ENCODE data around the gene RASGEF1C.
A peak's percentile ranks its signal among the peaks of the same experiment; 100 is the strongest.

The RASGEF1C gene

DNA sequence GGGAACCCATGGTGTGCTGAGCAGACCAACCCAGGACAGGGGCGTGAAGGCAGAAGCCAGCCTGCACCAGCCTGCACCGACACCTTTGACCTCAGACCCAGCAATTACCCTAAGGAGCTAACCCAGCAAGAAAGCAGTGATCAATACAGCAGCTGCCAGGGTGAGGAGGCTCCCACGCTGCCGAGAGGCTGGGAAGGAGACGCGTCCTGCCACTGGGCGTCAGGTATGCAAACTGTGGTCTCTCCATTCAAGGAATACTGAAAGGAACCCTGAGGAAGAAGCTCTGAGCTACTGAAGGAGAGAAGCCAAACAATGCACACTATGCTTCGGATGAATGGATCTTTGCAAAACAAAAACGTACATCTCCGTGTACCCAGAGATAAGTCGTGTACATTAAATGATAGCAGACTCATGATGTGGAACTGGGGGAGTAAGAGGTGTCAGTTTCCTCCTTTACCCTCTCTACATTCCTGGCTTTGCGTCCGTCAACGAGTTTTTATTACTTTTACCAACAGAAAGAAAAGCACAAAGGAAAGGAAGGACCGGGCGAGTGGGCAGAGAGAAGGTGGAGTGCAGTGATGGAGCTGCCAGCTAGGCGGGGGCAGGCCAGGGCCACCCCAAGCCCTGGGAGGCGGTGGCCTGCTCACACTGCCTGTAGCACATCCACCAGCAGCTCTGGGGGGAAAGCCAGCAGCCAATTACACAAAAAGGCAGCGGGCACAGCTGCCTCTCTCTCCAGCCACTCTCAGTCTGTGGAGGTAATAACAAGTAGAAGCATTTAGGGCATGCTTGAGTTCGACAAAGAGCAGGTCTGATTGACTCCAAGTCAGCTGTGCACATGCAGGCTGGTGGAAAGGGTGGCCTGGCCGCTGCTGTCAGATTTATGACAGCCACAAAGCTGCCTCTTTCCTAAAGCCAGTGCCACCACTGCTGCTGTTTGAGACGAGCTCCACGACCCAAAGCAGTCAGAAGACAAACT, 29.3 kb downstream of the RASGEF1C start:
- DNase-seq: peak; percentile 34

DNA sequence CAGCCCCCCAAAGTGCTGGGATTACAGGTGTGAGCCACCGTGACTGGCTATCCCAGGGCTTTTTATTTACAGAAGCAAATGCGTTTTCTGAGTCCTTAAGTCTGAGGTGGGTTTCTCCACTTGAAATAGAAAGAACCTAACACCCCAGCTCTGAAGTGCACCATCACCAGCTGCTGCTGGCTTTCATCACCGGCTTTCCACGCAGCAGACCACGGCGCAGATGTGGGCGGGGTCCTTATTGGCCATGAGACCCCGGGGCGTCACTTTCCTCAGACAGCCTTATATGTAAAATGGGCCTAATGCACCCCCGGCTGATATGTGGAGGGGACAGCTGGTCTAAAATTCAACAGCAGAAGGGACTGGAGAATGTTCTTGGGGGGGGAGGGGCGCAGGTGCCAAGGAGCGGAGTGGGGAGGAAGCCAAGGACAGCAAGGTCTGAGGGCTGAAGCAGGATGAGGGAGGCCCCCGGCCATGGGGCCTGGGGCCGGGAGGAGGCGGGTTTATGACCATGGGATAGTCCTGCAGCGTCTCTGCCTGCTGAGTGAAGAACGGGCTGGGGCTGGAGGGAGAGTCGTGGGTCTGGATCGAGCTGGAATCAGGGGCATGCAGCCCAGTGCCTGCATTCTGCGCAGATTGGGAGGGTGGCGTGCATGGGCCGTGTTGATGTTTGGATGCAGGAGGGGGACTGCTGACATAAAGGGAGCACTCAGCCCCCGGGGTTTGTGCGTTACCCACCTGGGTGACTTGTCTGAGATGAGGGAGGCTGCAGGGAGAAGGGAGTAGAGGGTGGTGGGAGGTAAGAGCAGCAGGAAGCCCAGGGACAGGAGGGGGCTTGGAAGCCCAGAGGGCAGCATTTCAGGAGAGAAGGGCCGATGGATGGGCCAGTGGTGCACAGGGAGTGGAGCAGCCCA, 30.2 kb downstream of the RASGEF1C start:
- peak; percentile 28 for DNase-seq

DNA sequence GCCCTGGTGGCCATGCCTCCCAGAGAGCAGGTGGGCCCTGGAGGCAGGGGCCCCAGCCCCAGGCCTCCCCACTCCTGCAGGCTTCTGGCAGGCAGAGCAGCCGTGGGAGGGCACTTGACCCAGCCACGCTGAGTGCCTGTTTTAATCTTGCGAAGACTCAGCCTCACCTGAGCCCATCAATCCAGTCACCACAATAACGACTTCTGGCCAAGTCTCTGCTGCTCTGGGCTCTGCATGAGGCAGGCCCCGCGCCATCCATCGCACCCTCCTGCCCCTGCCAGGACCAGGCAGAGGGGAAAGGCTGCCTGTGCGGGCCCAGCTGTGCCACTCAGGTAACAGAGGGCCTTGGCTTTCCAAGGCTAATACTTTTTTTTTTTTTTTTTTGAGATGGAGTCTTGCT, 32.8 kb downstream of the RASGEF1C start:
- no peak for DNase-seq

DNA sequence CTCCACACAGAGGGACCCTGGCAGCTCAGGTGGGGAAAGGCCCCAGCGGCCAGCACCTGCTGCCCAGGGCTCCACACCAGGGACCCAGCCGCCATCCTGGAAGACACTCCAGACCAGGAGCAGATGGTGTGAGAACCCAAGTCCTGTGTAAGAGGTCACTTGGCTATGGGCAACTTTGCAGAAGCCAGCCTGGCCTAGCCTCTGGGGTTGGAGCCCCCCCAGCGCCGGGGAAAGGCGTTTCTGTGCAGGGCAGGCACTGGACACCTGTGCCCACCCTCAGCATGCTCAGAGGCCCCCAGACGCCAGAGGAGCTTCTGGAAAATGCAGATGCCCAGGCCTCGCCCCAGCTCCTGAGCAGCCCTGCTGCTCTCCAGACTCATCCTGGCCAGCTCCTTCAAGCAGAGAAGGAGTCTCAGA, 34.0 kb downstream of the RASGEF1C start:
- no peak for DNase-seq

DNA sequence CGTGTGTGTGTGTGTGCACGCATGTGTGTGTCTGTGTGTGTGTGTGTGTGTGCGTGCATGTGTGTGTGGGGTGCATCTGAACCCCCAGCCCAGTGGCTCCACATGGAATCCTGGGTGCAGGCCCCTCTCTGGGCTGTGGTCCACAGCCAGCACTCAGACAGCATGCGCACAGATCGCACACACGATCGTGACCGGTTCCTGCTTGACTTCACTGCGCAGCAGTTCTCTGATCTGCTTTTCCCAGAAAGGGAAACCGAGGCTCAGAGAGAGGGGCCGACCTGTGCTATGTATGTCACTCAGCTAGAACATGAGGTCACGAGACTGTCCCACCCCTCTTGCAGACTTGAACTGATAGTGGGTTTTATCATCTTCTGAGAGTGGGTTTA, 34.4 kb downstream of the RASGEF1C start:
- no peak for DNase-seq

DNA sequence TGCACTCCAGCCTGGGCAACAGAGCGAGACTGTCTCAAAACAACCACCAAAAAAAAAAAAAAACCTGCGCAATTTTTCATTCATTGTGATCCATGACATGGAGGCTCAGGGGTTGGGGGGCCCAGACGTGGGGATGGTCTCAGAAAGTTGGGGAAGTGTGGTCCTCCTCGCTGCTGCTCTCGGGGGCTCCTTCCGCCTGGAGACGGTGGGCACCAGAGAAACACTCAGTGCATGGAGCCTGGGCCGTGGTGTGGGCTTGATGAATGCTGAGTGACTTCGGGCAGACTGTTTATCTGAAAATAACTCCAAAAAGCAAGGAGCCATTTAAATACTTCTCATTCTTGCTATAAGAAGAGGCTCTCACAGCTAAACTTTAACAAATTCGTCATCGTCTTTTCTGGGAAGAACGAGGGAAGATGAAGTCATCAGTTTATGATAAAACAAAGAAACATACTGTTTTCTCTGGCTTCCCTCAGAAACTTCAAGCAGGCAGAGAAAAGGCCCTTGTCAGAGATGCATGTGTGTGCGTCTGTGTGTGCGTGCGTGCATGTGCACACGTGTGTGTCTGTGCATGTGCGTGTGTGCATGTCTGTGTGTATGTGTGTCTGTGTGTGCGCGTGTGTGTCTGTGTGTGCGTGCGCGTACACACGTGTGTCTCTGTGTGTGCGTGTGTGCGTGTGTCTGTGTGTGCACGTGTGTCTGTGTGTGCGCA, 35.0 kb downstream of the RASGEF1C start:
- no peak for DNase-seq

DNA sequence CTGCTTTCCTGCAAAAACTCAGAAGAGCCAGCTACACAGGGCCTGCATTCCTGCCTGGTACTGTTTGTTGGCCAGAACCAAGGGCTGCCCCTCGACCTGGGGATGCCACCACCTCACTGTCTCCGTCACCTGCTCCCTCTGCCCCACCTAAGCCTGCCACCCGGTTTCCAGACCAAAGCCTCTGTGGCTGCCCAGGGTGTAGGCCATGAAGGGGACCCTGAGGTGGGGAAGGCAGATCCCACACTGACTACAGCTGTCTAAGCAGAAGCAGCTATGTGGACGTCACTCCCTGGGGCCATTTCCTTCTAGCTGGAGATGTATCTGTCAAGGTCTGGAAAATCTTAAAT, 35.8 kb downstream of the RASGEF1C start:
- DNase-seq: no peak

DNA sequence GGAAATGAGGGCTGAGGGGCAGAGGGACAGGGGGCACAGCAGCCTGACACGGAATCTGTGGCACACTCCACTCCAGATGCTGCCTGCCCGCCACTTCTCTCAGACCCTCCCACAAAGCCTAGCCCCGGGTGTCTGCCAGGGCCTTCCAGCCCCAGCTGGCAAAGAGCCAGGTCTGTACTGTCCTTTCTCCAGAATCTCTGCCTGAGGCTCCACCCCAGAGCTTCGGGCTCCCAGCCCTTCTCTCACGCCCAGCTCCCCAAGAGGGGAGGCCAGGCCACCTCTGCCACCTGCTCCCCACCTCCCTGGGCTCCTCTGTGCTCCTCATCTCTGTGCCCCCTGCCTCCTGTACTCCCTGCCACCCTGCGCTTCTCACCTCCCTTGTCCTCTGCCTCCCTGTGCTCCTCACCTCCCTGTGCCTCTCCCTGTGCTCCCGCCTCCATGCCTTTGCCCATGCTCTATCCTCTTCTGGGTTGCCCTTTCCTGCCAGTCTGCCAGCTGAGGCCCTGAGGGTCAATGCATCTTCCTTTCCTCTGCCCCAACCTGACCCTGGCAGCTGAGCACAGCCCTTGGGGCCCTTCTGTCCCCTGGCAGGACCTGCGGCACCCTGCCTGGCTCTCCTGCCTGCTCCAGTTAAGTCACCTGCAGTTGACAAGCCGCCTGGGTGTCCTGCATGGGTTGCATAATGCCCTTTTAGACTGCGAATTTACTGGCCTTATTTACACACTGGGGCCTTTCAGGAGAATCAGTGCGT, 36.4 kb downstream of the RASGEF1C start:
- DNase-seq: peak; percentile 9

DNA sequence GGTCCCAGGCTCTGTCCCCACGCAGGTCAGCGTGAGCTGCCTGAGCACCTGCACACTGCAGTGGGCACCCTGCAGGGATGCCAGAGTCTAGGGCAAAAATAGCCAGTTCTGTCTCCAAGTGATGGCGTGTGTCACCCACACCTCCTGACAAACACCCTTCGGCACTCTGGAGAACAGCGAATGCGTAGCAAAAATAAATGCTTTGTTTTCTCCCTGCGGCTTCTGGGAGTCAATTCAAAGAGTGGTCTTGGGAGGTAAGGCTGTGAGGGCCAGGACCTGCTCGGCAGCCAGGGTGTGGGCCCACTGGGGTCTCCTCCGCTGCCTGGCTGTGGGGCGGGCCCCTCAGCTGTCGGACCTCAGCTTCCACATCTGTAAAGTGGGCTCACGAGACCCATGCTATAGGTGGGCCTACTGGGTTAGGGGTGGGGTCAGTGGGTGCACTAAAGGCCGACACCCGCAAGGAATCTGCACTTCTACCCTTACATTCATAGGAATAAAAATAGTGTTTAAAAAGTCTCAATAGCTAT, 37.4 kb downstream of the RASGEF1C start:
- DNase-seq: no peak

DNA sequence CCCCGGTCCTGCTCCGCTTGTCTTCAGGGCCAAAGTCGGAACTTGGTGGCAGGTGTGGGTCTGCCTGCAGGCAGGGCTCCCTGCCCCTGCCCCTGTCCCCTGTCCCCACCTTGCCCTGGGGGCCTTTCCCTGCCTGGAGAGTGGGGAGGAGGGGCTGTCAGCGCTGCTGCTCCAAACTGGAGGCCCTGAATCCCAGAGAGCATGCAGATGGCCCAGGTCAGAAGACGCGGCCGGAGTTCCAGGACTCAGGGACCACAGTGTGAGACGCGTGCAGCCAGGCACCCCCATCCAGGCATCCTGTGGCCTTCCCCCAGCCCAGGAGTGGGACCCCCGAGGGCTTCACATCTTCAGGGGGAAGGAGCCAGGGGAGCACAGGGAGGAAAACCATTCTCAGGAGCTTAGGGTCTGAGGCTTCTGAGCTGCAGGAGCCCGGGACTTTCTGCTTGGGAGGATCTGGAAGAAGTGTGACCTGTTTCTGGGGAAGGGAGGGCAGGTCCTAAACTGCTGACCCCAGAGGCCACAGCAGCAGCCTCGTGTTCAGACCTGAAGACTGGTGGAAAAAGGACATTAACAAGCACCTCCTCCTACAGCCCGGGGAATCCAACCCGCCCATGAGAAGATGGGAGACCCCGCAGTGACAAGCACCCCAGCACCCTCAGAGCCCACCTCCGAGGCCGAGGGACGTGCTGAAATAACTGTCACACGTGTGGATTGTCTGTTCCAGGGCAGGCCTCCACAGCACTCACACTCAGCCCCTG, 38.0 kb downstream of the RASGEF1C start:
- no peak for DNase-seq

DNA sequence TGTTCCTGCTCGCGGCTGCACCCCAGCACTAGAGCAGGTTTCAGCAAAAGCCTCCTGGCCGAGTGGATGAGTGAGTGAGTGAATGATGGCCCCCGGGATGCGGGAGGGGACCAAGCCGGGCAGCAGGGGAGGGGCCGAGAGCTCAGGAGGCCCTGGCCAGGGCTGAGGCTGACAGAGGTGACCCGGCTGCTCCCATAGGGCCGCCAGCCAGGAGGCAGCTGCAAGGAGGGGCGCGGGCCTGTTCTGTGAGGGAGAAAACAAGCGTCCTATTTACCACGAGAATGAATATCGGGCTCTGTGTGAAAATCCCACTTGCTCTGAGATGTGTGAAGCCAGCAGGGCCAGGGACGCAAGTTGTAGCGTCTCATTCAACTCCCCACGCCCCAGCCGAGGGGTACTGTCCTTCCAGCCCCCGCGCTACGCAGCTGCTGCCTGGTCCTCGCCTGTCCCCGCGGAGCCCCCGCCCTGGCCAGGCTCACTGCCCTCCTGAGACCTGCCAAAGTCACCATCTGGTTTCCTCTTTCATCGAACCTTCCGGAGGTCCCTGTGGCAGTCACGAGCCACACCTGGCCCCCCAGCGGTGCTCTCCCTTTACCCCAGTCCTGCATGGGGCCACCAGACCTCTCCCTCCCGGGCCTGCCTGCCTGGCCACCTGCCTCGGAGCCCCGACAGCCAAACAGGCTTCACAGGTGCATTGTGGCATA, 38.8 kb downstream of the RASGEF1C start:
- no peak for DNase-seq

DNA sequence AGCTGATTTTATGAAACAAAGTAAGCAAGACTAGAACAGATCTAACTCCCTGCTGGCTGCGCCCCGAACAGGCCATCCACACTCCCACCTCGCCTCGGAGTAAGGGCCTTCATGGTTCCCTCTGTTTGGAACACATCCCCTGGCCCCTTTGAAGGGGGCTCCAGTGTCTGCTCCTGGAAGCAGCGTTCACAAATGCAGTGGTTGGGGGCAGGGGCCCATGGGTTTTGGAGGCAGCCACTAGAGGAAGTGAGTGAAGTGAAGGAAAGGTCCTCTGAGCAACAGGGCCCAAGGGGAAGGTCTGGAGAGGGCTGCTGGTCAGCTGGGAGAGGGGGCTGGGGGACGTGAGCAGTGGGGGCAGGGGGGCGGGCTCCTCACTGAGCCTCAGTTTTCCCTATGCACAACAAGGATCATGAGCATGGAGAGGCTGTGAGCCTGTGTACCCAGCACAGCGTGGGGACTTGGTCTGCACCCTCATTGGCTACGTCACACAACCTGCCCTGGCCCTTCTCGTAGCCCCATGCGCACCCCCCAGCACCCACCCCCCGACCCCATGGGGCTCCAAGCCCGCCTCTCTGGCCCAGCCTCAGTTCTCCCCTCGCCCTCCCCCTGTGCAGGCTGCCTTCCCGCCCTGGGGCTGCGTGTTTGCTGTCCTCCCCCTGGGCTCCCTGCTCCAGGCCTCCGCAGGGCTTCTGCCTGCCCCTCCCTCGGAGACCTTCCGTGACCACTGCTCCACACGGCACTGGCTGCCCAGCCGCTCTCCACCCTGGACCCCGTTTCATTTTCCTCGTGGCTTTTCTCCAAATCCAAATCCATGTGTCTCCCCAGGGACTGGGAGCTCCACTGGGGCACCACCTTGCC, 39.5 kb downstream of the RASGEF1C start:
- DNase-seq: no peak

DNA sequence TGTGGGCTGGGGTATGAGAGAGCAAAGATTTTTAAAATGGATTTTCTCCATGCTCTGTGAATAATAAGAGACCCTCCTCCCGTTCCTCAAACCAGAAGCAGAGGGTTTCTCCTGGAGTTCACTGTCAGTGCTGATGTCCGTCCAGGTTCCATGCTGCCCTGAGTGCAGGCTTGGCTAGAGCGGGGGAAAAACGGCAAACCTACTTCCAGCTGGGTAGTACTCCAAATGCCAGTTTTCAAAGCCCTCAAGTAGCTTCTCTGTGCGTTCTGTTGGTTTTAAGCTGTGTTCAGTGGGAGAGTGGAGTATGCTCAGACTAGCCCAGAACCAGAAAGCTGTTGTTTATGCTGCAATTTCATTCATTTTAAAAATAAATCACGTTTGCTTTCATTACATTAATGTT, 40.3 kb downstream of the RASGEF1C start:
- DNase-seq: no peak

DNA sequence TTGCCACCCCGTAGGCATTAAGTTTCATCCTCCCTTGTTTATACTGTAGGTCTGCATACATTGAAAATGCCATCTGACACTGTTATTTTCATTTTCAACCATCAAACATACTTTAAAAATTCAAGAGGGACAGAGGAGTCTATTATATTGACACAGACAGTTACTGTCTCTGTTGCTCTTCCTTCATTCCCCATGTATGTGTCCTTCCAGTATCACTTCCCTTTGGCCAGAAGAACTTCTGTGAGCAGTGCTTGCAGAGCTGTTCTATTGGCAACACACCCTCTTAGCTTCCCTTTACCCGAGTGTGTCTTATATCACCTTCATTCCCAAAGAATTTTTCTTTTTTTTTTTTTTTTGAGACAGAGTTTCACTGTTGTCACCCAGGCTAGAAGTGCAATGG, 42.8 kb downstream of the RASGEF1C start:
- no peak for DNase-seq

DNA sequence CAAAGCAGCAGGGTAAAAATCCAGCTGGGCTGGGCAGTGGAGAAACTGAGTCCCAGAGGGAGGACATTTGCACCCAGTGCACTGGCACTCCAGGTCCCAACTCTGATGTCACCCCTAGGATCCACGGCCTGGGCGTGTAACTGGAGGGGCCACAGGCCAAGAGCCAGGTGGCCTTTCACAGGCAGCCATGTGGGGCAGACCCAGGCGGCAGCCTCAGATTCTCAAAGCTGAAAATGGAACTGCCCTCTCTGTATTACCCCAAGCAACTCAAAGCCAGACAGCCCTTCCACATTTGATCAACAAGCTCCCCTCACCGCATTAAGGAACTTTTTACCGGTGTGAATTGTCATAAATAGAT, 46.7 kb downstream of the RASGEF1C start:
- DNase-seq: no peak

DNA sequence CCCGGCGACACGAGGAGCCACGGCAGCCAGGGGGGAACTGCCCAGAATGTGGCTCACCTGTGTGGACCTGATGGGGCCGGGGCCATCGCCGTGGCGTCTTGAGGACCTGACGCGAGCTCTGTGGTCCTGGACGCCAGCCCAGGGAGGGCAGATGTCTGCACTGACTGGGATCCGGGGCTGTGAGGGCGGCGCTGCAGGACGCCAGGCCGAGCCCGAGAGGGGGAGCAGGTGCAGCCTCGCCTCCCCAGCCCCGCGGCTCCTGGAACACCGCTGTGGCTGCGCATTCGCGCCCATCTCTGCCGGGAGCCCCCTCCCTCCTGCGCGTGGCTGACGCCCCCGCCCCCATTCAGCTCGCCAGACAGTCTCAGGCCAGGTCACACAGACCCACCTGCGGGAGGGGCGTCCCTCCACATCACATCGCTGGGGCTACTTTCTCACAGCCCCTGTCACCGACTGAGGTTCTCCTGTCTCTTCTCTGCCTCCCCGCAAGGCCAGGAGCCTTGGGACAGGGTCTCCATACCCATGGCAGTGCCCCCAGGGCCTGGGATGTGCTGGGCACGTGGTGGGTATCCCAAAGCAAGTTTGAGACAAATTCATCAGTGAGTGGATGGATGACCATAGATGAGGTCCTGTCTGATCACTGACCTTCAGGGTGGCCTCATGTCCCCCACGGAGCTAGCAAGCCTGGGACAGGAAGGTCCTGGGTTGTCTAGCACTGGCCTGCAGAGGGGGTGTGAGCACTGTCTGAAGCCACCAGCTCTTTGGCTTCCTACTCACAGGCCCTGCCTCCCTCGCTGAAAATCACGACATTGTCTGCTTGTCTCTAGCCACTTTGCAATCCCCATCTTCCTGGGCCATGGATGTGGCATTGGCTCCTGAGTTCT, 47.3 kb downstream of the RASGEF1C start:
- no peak for DNase-seq

DNA sequence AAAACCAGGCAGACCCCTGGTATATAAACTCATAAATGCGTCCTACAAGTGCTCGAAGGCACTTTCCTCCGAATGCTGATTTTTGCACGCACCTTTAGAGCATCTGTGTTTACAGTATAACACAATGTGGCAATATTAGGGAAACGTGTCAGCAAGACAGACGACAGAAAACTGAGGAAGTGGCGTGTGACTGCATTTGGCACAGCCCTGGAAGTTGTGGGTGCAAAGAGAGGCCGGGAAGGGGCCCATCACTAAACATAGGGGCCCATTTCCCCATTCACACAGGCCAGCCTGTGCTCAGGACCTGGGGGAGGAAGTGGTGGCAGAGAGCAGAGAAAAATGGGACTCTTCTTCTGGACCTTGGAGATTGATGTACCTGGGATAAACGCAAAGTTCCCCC, 48.2 kb downstream of the RASGEF1C start:
- no peak for DNase-seq

DNA sequence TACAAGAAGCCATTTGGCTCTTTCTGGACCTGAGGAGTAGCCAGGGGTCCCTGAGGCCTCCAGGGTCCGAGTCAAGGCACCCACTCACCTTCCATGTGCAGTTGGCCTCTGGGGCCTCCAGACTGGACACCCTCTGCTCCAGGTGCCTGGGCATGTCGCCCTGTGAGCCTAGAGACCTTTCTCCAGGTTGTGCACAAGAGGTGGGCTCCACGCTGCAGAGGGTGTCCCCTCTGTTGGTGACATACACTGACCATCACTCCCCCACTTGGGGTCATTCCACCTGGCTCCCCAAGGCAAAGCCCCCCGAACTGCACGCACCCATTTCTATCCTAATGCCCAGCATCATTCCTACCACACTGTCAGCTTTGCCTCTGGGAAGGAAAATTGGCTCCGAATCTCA, 48.8 kb downstream of the RASGEF1C start:
- no peak for DNase-seq

DNA sequence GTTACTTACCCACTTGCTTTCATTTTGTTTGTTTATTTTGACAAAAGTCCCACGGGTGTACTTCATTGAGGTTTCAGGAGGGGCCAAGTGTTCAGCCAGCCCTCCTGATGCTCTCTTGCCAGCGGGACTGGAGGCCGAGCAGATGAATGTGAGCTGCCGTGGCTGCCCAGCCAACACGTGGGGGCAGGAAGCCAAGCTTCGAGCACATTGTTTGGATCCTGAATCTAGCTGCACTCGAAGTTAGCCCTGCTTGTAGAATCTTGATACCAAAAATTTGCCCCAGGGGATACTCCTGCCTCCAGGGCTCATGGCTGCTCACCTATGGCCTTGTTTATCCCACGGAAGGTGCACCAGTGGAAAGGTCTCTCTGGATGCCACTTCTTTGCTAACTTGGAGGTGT, 49.3 kb downstream of the RASGEF1C start:
- DNase-seq: no peak

All from DMS79 (cell line).